Measurements from ENCODE around the gene LRRC14B.

DNA sequence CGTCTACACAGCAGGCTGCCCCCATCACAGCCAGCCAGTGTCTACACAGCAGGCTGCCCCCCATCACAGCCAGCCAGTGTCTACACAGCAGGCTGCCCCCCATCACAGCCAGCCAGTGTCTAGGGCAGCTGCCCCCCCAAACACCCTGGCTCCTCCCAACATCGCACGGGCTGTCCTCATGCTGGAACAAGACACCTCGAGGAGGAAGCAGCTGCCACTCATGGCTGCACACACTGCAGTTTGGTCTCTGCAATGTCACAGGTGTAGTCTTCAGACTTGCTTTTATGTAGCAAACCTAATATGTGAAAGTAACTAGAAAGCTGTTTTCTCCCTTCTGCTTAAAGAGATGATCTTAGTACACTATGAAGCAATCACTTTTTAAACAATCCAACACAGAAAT is 9.7 kb downstream of the LRRC14B start:
- TF ChIP-seq, protein P1, sequence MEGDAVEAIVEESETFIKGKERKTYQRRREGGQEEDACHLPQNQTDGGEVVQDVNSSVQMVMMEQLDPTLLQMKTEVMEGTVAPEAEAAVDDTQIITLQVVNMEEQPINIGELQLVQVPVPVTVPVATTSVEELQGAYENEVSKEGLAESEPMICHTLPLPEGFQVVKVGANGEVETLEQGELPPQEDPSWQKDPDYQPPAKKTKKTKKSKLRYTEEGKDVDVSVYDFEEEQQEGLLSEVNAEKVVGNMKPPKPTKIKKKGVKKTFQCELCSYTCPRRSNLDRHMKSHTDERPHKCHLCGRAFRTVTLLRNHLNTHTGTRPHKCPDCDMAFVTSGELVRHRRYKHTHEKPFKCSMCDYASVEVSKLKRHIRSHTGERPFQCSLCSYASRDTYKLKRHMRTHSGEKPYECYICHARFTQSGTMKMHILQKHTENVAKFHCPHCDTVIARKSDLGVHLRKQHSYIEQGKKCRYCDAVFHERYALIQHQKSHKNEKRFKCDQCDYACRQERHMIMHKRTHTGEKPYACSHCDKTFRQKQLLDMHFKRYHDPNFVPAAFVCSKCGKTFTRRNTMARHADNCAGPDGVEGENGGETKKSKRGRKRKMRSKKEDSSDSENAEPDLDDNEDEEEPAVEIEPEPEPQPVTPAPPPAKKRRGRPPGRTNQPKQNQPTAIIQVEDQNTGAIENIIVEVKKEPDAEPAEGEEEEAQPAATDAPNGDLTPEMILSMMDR (optimal IDR thresholded peaks at IDR 0.05 in 1 of 3, IDR thresholded peaks at IDR 0.05 in 1 of 3, conservative IDR thresholded peaks at IDR 0.05 in 1 of 3; ENCODE audit: extremely low read depth in 1 of 3, insufficient read depth in 2 of 3, low read length in 3 of 3) = no peak
- no peak for TF ChIP-seq EZH2 (IDR thresholded peaks at IDR 0.05; ENCODE audit: low read length)
